H1 (cell line): ENCODE measurements around the gene FOXL3. TPM values are rescaled to one million over a fixed set of nuclear protein-coding genes. Genes with fewer than 3 reads are reported as not detected.

Source experiments
- CTCF ChIA-PET: fragments of 300-600 bp; sonication (Branson Sonifier 250); formaldehyde crosslinking; loops from one replicate; lab custom pipeline; 2021; ENCODE audit not compliant: partially characterized antibody; lab: Charles Lee
- POLR2A ChIA-PET: fragments of 300-600 bp; sonication (Branson Sonifier 250); formaldehyde crosslinking; loops from one replicate; lab custom pipeline; 2021; ENCODE audit warnings: inconsistent platforms; ENCODE audit not compliant: partially characterized antibody; lab: Charles Lee
- DNase-seq, 2 experiments: peaks; one replicate each; pipeline versions ENCODE4 v3.0.0 to v3.0.0-alpha.2; 2010 to 2022; ENCODE audit warnings: low spot score in 2 of 2, low read depth in 1 of 2, mixed read lengths in 1 of 2
- FAIRE-seq: peaks from 2 replicates; lab custom pipeline; 2011; peaks lifted over from hg19 to GRCh38; lab: Jason Lieb, UNC
- H2AFZ ChIP-seq: 2 replicates; pipeline ENCODE4 v1.8.1; 2012; ENCODE audit warnings: low read length, inconsistent platforms
- H2AK5ac ChIP-seq: 2 replicates; pipeline ENCODE4 v1.6.1; 2013; ENCODE audit warnings: low read depth, low read length
- H2BK120ac ChIP-seq: replicated peaks from 2 replicates; pipeline ENCODE3; 2013; ENCODE audit warnings: low read depth, low read length, inconsistent platforms
- H2BK12ac ChIP-seq: 2 replicates; pipeline ENCODE4 v1.6.1; 2013; ENCODE audit warnings: low read depth, low read length
- H2BK15ac ChIP-seq: 2 replicates; pipeline ENCODE4 v1.6.1; 2013; ENCODE audit warnings: low read length
- H2BK20ac ChIP-seq: 2 replicates; pipeline ENCODE4 v1.6.1; 2013; ENCODE audit warnings: low read length
- H2BK5ac ChIP-seq: 2 replicates; pipeline ENCODE4 v1.6.1; 2013; ENCODE audit warnings: low read depth, low read length
- H3K14ac ChIP-seq: 2 replicates; pipeline ENCODE4 v1.6.1; 2013; ENCODE audit warnings: inconsistent platforms; ENCODE audit not compliant: insufficient read length
- H3K18ac ChIP-seq: 2 replicates; pipeline ENCODE4 v1.6.1; 2013; ENCODE audit warnings: low read length; ENCODE audit errors: extremely low read depth
- H3K23ac ChIP-seq: 2 replicates; pipeline ENCODE4 v1.6.1; 2013; ENCODE audit warnings: inconsistent platforms; ENCODE audit not compliant: insufficient read length
- H3K23me2 ChIP-seq: 2 replicates; pipeline ENCODE4 v1.6.1; 2013; ENCODE audit warnings: low read depth, low read length
- H3K27ac ChIP-seq: 2 replicates; pipeline ENCODE4 v1.6.1; 2011; ENCODE audit warnings: low read depth, low read length, inconsistent platforms
- H3K27me3 ChIP-seq, 4 experiments: replicated peaks in 1 of 4; 1 replicate in 1 of 4; 2 replicates in 3 of 4; pipeline versions ENCODE4 v1.6.1 to v1.8.1; 2011 to 2013; ENCODE audit warnings: low read length in 3 of 4, mild to moderate bottlenecking in 3 of 4, inconsistent platforms in 2 of 4, mixed read lengths in 2 of 4, moderate library complexity in 1 of 4; ENCODE audit not compliant: control insufficient read depth in 3 of 4, insufficient read depth in 3 of 4; ENCODE audit errors: extremely low read depth in 1 of 4
- H3K36me3 ChIP-seq, 4 experiments: 2 replicates each; pipeline versions ENCODE4 v1.6.1 to v1.8.1; 2011 to 2013; ENCODE audit warnings: mild to moderate bottlenecking in 4 of 4, low read length in 3 of 4, moderate library complexity in 2 of 4, control low read depth in 1 of 4, inconsistent platforms in 1 of 4; ENCODE audit not compliant: insufficient read depth in 4 of 4, control insufficient read depth in 2 of 4
- H3K4ac ChIP-seq: replicated peaks from 2 replicates; pipeline ENCODE3; 2013; ENCODE audit warnings: low read length, low read depth, mixed read lengths, inconsistent platforms; ENCODE audit not compliant: insufficient read length
- H3K4me1 ChIP-seq, 4 experiments: replicated peaks in 1 of 4; 1 replicate in 1 of 4; 2 replicates in 3 of 4; pipeline versions ENCODE4 v1.6.1 to v1.8.1; 2011 to 2013; ENCODE audit warnings: low read length in 3 of 4, inconsistent platforms in 2 of 4, mixed read lengths in 1 of 4; ENCODE audit not compliant: insufficient read depth in 4 of 4, control insufficient read depth in 3 of 4
- H3K4me2 ChIP-seq, 2 experiments: 2 replicates each; pipeline versions ENCODE4 v1.6.1 to v1.8.1; 2011 to 2013; ENCODE audit warnings: low read depth in 2 of 2, low read length in 2 of 2, control low read depth in 1 of 2, inconsistent platforms in 1 of 2, mild to moderate bottlenecking in 1 of 2; ENCODE audit not compliant: insufficient read depth in 1 of 2
- H3K4me3 ChIP-seq, 4 experiments: fragments of 200-600, 300-600 bp in 1 of 4; sonication (generic), shearing (Covaris generic), sonication (Bioruptor Twin) in 1 of 4; 2 replicates each; pipeline versions ENCODE4 v1.5.1 to v1.8.1; 2011 to 2016; ENCODE audit warnings: low read length in 4 of 4, low read depth in 3 of 4, control low read depth in 2 of 4, inconsistent platforms in 2 of 4, mild to moderate bottlenecking in 2 of 4, mixed read lengths in 1 of 4, moderate library complexity in 1 of 4; ENCODE audit not compliant: insufficient read depth in 2 of 4; ENCODE audit errors: extremely low read depth in 1 of 4
- H3K56ac ChIP-seq: replicated peaks from 2 replicates; pipeline ENCODE3; 2013; ENCODE audit warnings: low read depth, mild to moderate bottlenecking, mixed read lengths, low read length, inconsistent platforms; ENCODE audit not compliant: insufficient read length
- H3K79me1 ChIP-seq: 2 replicates; pipeline ENCODE4 v1.6.1; 2013; ENCODE audit warnings: low read depth, low read length, control low read depth
- H3K79me2 ChIP-seq, 2 experiments: 2 replicates each; pipeline versions ENCODE4 v1.6.1 to v1.8.1; 2012 to 2013; ENCODE audit warnings: low read length in 2 of 2, mild to moderate bottlenecking in 2 of 2, inconsistent platforms in 1 of 2; ENCODE audit not compliant: insufficient read depth in 2 of 2, control insufficient read depth in 1 of 2
- H3K9ac ChIP-seq, 4 experiments: replicated peaks in 1 of 4; 1 replicate in 1 of 4; 2 replicates in 3 of 4; pipeline versions ENCODE4 v1.6.1 to v1.8.1; 2011 to 2013; ENCODE audit warnings: low read depth in 3 of 4, low read length in 3 of 4, control low read depth in 2 of 4, mild to moderate bottlenecking in 2 of 4, moderate library complexity in 2 of 4, inconsistent platforms in 1 of 4; ENCODE audit errors: extremely low read depth in 1 of 4
- H3K9me3 ChIP-seq, 2 experiments: 2 replicates each; pipeline versions ENCODE4 v1.6.1 to v1.8.1; 2012 to 2013; ENCODE audit warnings: mild to moderate bottlenecking in 2 of 2, moderate library complexity in 2 of 2, control low read depth in 1 of 2, inconsistent platforms in 1 of 2, low read depth in 1 of 2, low read length in 1 of 2, mixed read lengths in 1 of 2; ENCODE audit not compliant: insufficient read depth in 2 of 2
- H4K20me1 ChIP-seq, 2 experiments: replicated peaks in 1 of 2; 2 replicates each; pipeline versions ENCODE3 to v1.8.1; 2011 to 2013; ENCODE audit warnings: inconsistent platforms in 2 of 2, low read length in 2 of 2, mild to moderate bottlenecking in 1 of 2; ENCODE audit not compliant: insufficient read depth in 2 of 2, control insufficient read depth in 1 of 2
- H4K5ac ChIP-seq: 2 replicates; pipeline ENCODE4 v1.6.1; 2013; ENCODE audit warnings: low read length, low read depth, mixed read lengths, inconsistent platforms; ENCODE audit not compliant: insufficient read length
- H4K8ac ChIP-seq: 2 replicates; pipeline ENCODE4 v1.8.0; 2013; ENCODE audit warnings: mild to moderate bottlenecking, moderate library complexity, low read length, inconsistent platforms; ENCODE audit not compliant: insufficient read depth; ENCODE audit errors: extremely low read depth
- H4K91ac ChIP-seq: replicated peaks from 2 replicates; pipeline ENCODE3; 2013; ENCODE audit warnings: low read length, mixed read lengths, inconsistent platforms; ENCODE audit not compliant: insufficient read length
- ASH2L ChIP-seq: fragments of 200-600, 300-600 bp; sonication (generic); IDR thresholded peaks from one replicate; pipeline ENCODE4 v1.7.1; 2017; ENCODE audit warnings: low read length
- CHD1 ChIP-seq: IDR thresholded peaks from 2 replicates; pipeline ENCODE4 v1.6.1; 2012; ENCODE audit warnings: low read depth, low read length, improper control_type of control experiment
- CHD2 ChIP-seq: IDR thresholded peaks from 2 replicates; pipeline ENCODE4 v1.6.1; 2012; ENCODE audit warnings: low read length, improper control_type of control experiment
- EGR1 ChIP-seq: IDR thresholded peaks from 2 replicates; pipeline ENCODE4 v1.6.1; 2011; ENCODE audit warnings: low read depth, low read length, borderline replicate concordance
- KDM5A ChIP-seq: fragments of 200-600 bp; IDR thresholded peaks from 2 replicates; pipeline ENCODE4 v1.7.1; 2012; ENCODE audit warnings: mild to moderate bottlenecking, low read length, inconsistent platforms, mixed read lengths
- POLR2AphosphoS5 ChIP-seq: IDR thresholded peaks from 2 replicates; pipeline ENCODE4 v1.6.1; 2011; ENCODE audit warnings: low read depth, low read length
- SAP30 ChIP-seq: fragments of 300-600 bp; sonication (generic); IDR thresholded peaks from 2 replicates; pipeline ENCODE4 v1.7.1; 2012; ENCODE audit warnings: low read length, moderate library complexity, mild to moderate bottlenecking, inconsistent platforms; ENCODE audit not compliant: insufficient read depth, insufficient replicate concordance
- SIX5 ChIP-seq: IDR thresholded peaks from 2 replicates; pipeline ENCODE4 v1.6.1; 2011; ENCODE audit warnings: mild to moderate bottlenecking, low read depth, low read length
- SP1 ChIP-seq: IDR thresholded peaks from 2 replicates; pipeline ENCODE4 v1.6.1; 2011; ENCODE audit warnings: low read depth, low read length
- WGBS, 2 experiments: shearing (Covaris generic) in 1 of 2; methylation state at CpG; one replicate each; pipeline versions ENCODE4 v1.1.6 to v1.1.7; 2013 to 2015; ENCODE audit warnings: low lambda C conversion rate in 2 of 2, mixed read lengths in 2 of 2, inconsistent platforms in 1 of 2, low coverage in 1 of 2, missing lambda C conversion rate in 1 of 2; ENCODE audit not compliant: insufficient replicate concordance in 2 of 2, insufficient coverage in 1 of 2, insufficient read length in 1 of 2; ENCODE audit errors: extremely low coverage in 1 of 2, missing lambda C conversion rate in 1 of 2; 5-methylcytosine and 5-hydroxymethylcytosine counted together
- polyA plus RNA-seq, 7 experiments: library from polyadenylated mRNA; depleted of rRNA in 3 of 7; stranded (reverse) in 5 of 7; unstranded in 2 of 7; fragments of >200 nt in 5 of 7; fragments of 200-250 nt in 2 of 7; gene quantifications; 1 replicate in 5 of 7; 2 replicates in 1 of 7; 4 replicates in 1 of 7; pipeline versions ENCODE4 v1.2.1 to v1.2.3, GENCODE V29; 2011 to 2013; ENCODE audit warnings: missing spikeins in 2 of 7, mixed read lengths in 2 of 7
- total RNA-seq: library from RNA; stranded (reverse); fragmentation: NEBNext Ultra II Directional; extraction: Animal tissue kit (Norgen Biotek cat#: 25700); gene quantifications from 2 replicates; pipeline ENCODE4 v1.2.1, GENCODE V29; 2021
- TF ChIP-seq, protein P1 (sequence below): IDR thresholded peaks from 2 replicates; pipeline ENCODE4 v1.6.1; 2011; ENCODE audit warnings: low read length, improper control_type of control experiment
- TF ChIP-seq, protein P2 (sequence below), 3 experiments: IDR thresholded peaks; 1 replicate in 2 of 3; 2 replicates in 1 of 3; pipeline versions ENCODE4 v1.5.1 to v1.6.1; 2011; ENCODE audit warnings: low read length in 3 of 3, mild to moderate bottlenecking in 3 of 3, inconsistent platforms in 2 of 3, low read depth in 1 of 3, moderate library complexity in 1 of 3; ENCODE audit not compliant: insufficient read depth in 1 of 3; ENCODE audit errors: control extremely low read depth in 1 of 3

FOXL3 gene
- total and polyA plus RNA-seq, 2 of the 8 experiments (the other 6 are each of a cell fraction or from before 2014, with no cell fraction given): not detected

GRCh38 chr7:273327-273726 is 16.6 kb upstream of the FOXL3 start:
- no peak overlapping the region for H2BK120ac ChIP-seq
- no peaks in the 10 kb centered on the region for H3K27me3 ChIP-seq
- no peak overlapping the region for H4K91ac ChIP-seq
- H3K23me2 ChIP-seq: no peaks in the 10 kb centered on the region
- H2BK12ac ChIP-seq: no peak overlapping the region
- no peaks in the 10 kb centered on the region for H4K20me1 ChIP-seq
- no peak for FAIRE-seq
- H3K4me2 ChIP-seq: no peak overlapping the region
- DNase-seq: no peak
- no peak overlapping the region for H3K27ac ChIP-seq
- no peak overlapping the region for H3K4ac ChIP-seq
- H3K18ac ChIP-seq: no peak overlapping the region
- no peak overlapping the region for H2BK5ac ChIP-seq
- no peak overlapping the region for H2AFZ ChIP-seq
- WGBS, 2 experiments: 86% methylated on average over 7 of the region's 7 CpGs; no CpG with 5 or more reads in 1 of the 2 experiments
- H2BK15ac ChIP-seq: no peak overlapping the region
- H2BK20ac ChIP-seq: no peak overlapping the region
- H4K5ac ChIP-seq: no peak overlapping the region
- H3K4me1 ChIP-seq: no peaks in the 10 kb centered on the region
- H2AK5ac ChIP-seq: no peak overlapping the region
- no peak overlapping the region for H3K14ac ChIP-seq
- ChIA-PET CTCF (interaction anchor here (0.6 to 1.3 kb wide), 2 partner anchors 11 to 569 kb away, joined by 3 to 4 read pairs; no protein-coding TSS in a partner anchor), POLR2A (no interaction called here)
- no peaks in the 10 kb centered on the region for H3K36me3 ChIP-seq
- H3K23ac ChIP-seq: no peak overlapping the region
- H3K4me3 ChIP-seq: no peak overlapping the region
- no peaks in the 10 kb centered on the region for H3K79me1 ChIP-seq
- H4K8ac ChIP-seq: no peak overlapping the region
- no peak overlapping the region for H3K56ac ChIP-seq
- no peak overlapping the region for H3K9ac ChIP-seq
- H3K9me3 ChIP-seq: peaks cover 50 to 59% of the 10 kb centered on the region in 2 experiments
- no peaks in the 10 kb centered on the region for H3K79me2 ChIP-seq
- TF ChIP-seq SP1: no peak
- no peak for TF ChIP-seq CHD1
- no peak for TF ChIP-seq ASH2L
- TF ChIP-seq POLR2AphosphoS5: no peak
- no peak for TF ChIP-seq SAP30
- TF ChIP-seq EGR1: no peak
- TF ChIP-seq KDM5A: no peak
- TF ChIP-seq CHD2: no peak
- TF ChIP-seq, protein P1, sequence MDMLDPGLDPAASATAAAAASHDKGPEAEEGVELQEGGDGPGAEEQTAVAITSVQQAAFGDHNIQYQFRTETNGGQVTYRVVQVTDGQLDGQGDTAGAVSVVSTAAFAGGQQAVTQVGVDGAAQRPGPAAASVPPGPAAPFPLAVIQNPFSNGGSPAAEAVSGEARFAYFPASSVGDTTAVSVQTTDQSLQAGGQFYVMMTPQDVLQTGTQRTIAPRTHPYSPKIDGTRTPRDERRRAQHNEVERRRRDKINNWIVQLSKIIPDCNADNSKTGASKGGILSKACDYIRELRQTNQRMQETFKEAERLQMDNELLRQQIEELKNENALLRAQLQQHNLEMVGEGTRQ: no peak
- no peak for TF ChIP-seq SIX5
- TF ChIP-seq, protein P2, sequence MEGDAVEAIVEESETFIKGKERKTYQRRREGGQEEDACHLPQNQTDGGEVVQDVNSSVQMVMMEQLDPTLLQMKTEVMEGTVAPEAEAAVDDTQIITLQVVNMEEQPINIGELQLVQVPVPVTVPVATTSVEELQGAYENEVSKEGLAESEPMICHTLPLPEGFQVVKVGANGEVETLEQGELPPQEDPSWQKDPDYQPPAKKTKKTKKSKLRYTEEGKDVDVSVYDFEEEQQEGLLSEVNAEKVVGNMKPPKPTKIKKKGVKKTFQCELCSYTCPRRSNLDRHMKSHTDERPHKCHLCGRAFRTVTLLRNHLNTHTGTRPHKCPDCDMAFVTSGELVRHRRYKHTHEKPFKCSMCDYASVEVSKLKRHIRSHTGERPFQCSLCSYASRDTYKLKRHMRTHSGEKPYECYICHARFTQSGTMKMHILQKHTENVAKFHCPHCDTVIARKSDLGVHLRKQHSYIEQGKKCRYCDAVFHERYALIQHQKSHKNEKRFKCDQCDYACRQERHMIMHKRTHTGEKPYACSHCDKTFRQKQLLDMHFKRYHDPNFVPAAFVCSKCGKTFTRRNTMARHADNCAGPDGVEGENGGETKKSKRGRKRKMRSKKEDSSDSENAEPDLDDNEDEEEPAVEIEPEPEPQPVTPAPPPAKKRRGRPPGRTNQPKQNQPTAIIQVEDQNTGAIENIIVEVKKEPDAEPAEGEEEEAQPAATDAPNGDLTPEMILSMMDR (IDR thresholded peaks at IDR 0.05; ENCODE audit: control extremely low read depth in 1 of 3, insufficient read depth in 1 of 3, low read depth in 1 of 3, low read length in 3 of 3): no peak
